H1 (cell line): Measurements from ENCODE around the gene GREM2. TPM values are rescaled to one million over a fixed set of nuclear protein-coding genes. Genes with fewer than 3 reads are reported as not detected.

Experiments
- CTCF ChIA-PET: fragments of 300-600 bp; sonication (Branson Sonifier 250); formaldehyde crosslinking; loops from one replicate; lab custom pipeline; 2021; ENCODE audit not compliant: partially characterized antibody; lab: Charles Lee
- POLR2A ChIA-PET: fragments of 300-600 bp; sonication (Branson Sonifier 250); formaldehyde crosslinking; loops from one replicate; lab custom pipeline; 2021; ENCODE audit warnings: inconsistent platforms; ENCODE audit not compliant: partially characterized antibody; lab: Charles Lee
- DNase-seq, 2 experiments: peaks; one replicate each; pipeline versions ENCODE4 v3.0.0 to v3.0.0-alpha.2; 2010 to 2022; ENCODE audit warnings: low spot score in 2 of 2, low read depth in 1 of 2, mixed read lengths in 1 of 2
- FAIRE-seq: peaks from 2 replicates; lab custom pipeline; 2011; peaks lifted over from hg19 to GRCh38; lab: Jason Lieb, UNC
- H2AFZ ChIP-seq: 2 replicates; pipeline ENCODE4 v1.8.1; 2012; ENCODE audit warnings: low read length, inconsistent platforms
- H2AK5ac ChIP-seq: 2 replicates; pipeline ENCODE4 v1.6.1; 2013; ENCODE audit warnings: low read depth, low read length
- H2BK120ac ChIP-seq: replicated peaks from 2 replicates; pipeline ENCODE3; 2013; ENCODE audit warnings: low read depth, low read length, inconsistent platforms
- H2BK12ac ChIP-seq: 2 replicates; pipeline ENCODE4 v1.6.1; 2013; ENCODE audit warnings: low read depth, low read length
- H2BK15ac ChIP-seq: 2 replicates; pipeline ENCODE4 v1.6.1; 2013; ENCODE audit warnings: low read length
- H2BK20ac ChIP-seq: 2 replicates; pipeline ENCODE4 v1.6.1; 2013; ENCODE audit warnings: low read length
- H2BK5ac ChIP-seq: 2 replicates; pipeline ENCODE4 v1.6.1; 2013; ENCODE audit warnings: low read depth, low read length
- H3K14ac ChIP-seq: 2 replicates; pipeline ENCODE4 v1.6.1; 2013; ENCODE audit warnings: inconsistent platforms; ENCODE audit not compliant: insufficient read length
- H3K18ac ChIP-seq: 2 replicates; pipeline ENCODE4 v1.6.1; 2013; ENCODE audit warnings: low read length; ENCODE audit errors: extremely low read depth
- H3K23ac ChIP-seq: 2 replicates; pipeline ENCODE4 v1.6.1; 2013; ENCODE audit warnings: inconsistent platforms; ENCODE audit not compliant: insufficient read length
- H3K23me2 ChIP-seq: 2 replicates; pipeline ENCODE4 v1.6.1; 2013; ENCODE audit warnings: low read depth, low read length
- H3K27ac ChIP-seq: 2 replicates; pipeline ENCODE4 v1.6.1; 2011; ENCODE audit warnings: low read depth, low read length, inconsistent platforms
- H3K27me3 ChIP-seq, 4 experiments: replicated peaks in 1 of 4; 1 replicate in 1 of 4; 2 replicates in 3 of 4; pipeline versions ENCODE4 v1.6.1 to v1.8.1; 2011 to 2013; ENCODE audit warnings: low read length in 3 of 4, mild to moderate bottlenecking in 3 of 4, inconsistent platforms in 2 of 4, mixed read lengths in 2 of 4, moderate library complexity in 1 of 4; ENCODE audit not compliant: control insufficient read depth in 3 of 4, insufficient read depth in 3 of 4; ENCODE audit errors: extremely low read depth in 1 of 4
- H3K36me3 ChIP-seq, 4 experiments: 2 replicates each; pipeline versions ENCODE4 v1.6.1 to v1.8.1; 2011 to 2013; ENCODE audit warnings: mild to moderate bottlenecking in 4 of 4, low read length in 3 of 4, moderate library complexity in 2 of 4, control low read depth in 1 of 4, inconsistent platforms in 1 of 4; ENCODE audit not compliant: insufficient read depth in 4 of 4, control insufficient read depth in 2 of 4
- H3K4ac ChIP-seq: replicated peaks from 2 replicates; pipeline ENCODE3; 2013; ENCODE audit warnings: low read length, low read depth, mixed read lengths, inconsistent platforms; ENCODE audit not compliant: insufficient read length
- H3K4me1 ChIP-seq, 4 experiments: replicated peaks in 1 of 4; 1 replicate in 1 of 4; 2 replicates in 3 of 4; pipeline versions ENCODE4 v1.6.1 to v1.8.1; 2011 to 2013; ENCODE audit warnings: low read length in 3 of 4, inconsistent platforms in 2 of 4, mixed read lengths in 1 of 4; ENCODE audit not compliant: insufficient read depth in 4 of 4, control insufficient read depth in 3 of 4
- H3K4me2 ChIP-seq, 2 experiments: 2 replicates each; pipeline versions ENCODE4 v1.6.1 to v1.8.1; 2011 to 2013; ENCODE audit warnings: low read depth in 2 of 2, low read length in 2 of 2, control low read depth in 1 of 2, inconsistent platforms in 1 of 2, mild to moderate bottlenecking in 1 of 2; ENCODE audit not compliant: insufficient read depth in 1 of 2
- H3K4me3 ChIP-seq, 4 experiments: fragments of 200-600, 300-600 bp in 1 of 4; sonication (generic), shearing (Covaris generic), sonication (Bioruptor Twin) in 1 of 4; 2 replicates each; pipeline versions ENCODE4 v1.5.1 to v1.8.1; 2011 to 2016; ENCODE audit warnings: low read length in 4 of 4, low read depth in 3 of 4, control low read depth in 2 of 4, inconsistent platforms in 2 of 4, mild to moderate bottlenecking in 2 of 4, mixed read lengths in 1 of 4, moderate library complexity in 1 of 4; ENCODE audit not compliant: insufficient read depth in 2 of 4; ENCODE audit errors: extremely low read depth in 1 of 4
- H3K56ac ChIP-seq: replicated peaks from 2 replicates; pipeline ENCODE3; 2013; ENCODE audit warnings: low read depth, mild to moderate bottlenecking, mixed read lengths, low read length, inconsistent platforms; ENCODE audit not compliant: insufficient read length
- H3K79me1 ChIP-seq: 2 replicates; pipeline ENCODE4 v1.6.1; 2013; ENCODE audit warnings: low read depth, low read length, control low read depth
- H3K79me2 ChIP-seq, 2 experiments: 2 replicates each; pipeline versions ENCODE4 v1.6.1 to v1.8.1; 2012 to 2013; ENCODE audit warnings: low read length in 2 of 2, mild to moderate bottlenecking in 2 of 2, inconsistent platforms in 1 of 2; ENCODE audit not compliant: insufficient read depth in 2 of 2, control insufficient read depth in 1 of 2
- H3K9ac ChIP-seq, 4 experiments: replicated peaks in 1 of 4; 1 replicate in 1 of 4; 2 replicates in 3 of 4; pipeline versions ENCODE4 v1.6.1 to v1.8.1; 2011 to 2013; ENCODE audit warnings: low read depth in 3 of 4, low read length in 3 of 4, control low read depth in 2 of 4, mild to moderate bottlenecking in 2 of 4, moderate library complexity in 2 of 4, inconsistent platforms in 1 of 4; ENCODE audit errors: extremely low read depth in 1 of 4
- H3K9me3 ChIP-seq, 2 experiments: 2 replicates each; pipeline versions ENCODE4 v1.6.1 to v1.8.1; 2012 to 2013; ENCODE audit warnings: mild to moderate bottlenecking in 2 of 2, moderate library complexity in 2 of 2, control low read depth in 1 of 2, inconsistent platforms in 1 of 2, low read depth in 1 of 2, low read length in 1 of 2, mixed read lengths in 1 of 2; ENCODE audit not compliant: insufficient read depth in 2 of 2
- H4K20me1 ChIP-seq, 2 experiments: replicated peaks in 1 of 2; 2 replicates each; pipeline versions ENCODE3 to v1.8.1; 2011 to 2013; ENCODE audit warnings: inconsistent platforms in 2 of 2, low read length in 2 of 2, mild to moderate bottlenecking in 1 of 2; ENCODE audit not compliant: insufficient read depth in 2 of 2, control insufficient read depth in 1 of 2
- H4K5ac ChIP-seq: 2 replicates; pipeline ENCODE4 v1.6.1; 2013; ENCODE audit warnings: low read length, low read depth, mixed read lengths, inconsistent platforms; ENCODE audit not compliant: insufficient read length
- H4K8ac ChIP-seq: 2 replicates; pipeline ENCODE4 v1.8.0; 2013; ENCODE audit warnings: mild to moderate bottlenecking, moderate library complexity, low read length, inconsistent platforms; ENCODE audit not compliant: insufficient read depth; ENCODE audit errors: extremely low read depth
- H4K91ac ChIP-seq: replicated peaks from 2 replicates; pipeline ENCODE3; 2013; ENCODE audit warnings: low read length, mixed read lengths, inconsistent platforms; ENCODE audit not compliant: insufficient read length
- CTCF ChIP-seq, 3 experiments: IDR thresholded peaks; 1 replicate in 2 of 3; 2 replicates in 1 of 3; pipeline versions ENCODE4 v1.5.1 to v1.6.1; 2011; ENCODE audit warnings: low read length in 3 of 3, mild to moderate bottlenecking in 3 of 3, inconsistent platforms in 2 of 3, low read depth in 1 of 3, moderate library complexity in 1 of 3; ENCODE audit not compliant: insufficient read depth in 1 of 3; ENCODE audit errors: control extremely low read depth in 1 of 3
- HDAC6 ChIP-seq: IDR thresholded peaks from one replicate; pipeline ENCODE4 v1.7.1; 2012; ENCODE audit warnings: low read depth, mild to moderate bottlenecking, inconsistent platforms, low read length, moderate library complexity
- JUND ChIP-seq: IDR thresholded peaks from 2 replicates; pipeline ENCODE4 v1.6.1; 2011; ENCODE audit warnings: mild to moderate bottlenecking, improper control_type of control experiment, low read length
- RAD21 ChIP-seq, 2 experiments: IDR thresholded peaks in 1 of 2; conservative IDR thresholded peaks in 1 of 2; 2 replicates each; pipeline ENCODE4 v1.6.1; 2011; ENCODE audit warnings: low read depth in 2 of 2, low read length in 2 of 2, improper control_type of control experiment in 1 of 2, inconsistent platforms in 1 of 2, mild to moderate bottlenecking in 1 of 2, moderate library complexity in 1 of 2
- WGBS, 2 experiments: shearing (Covaris generic) in 1 of 2; methylation state at CpG; one replicate each; pipeline versions ENCODE4 v1.1.6 to v1.1.7; 2013 to 2015; ENCODE audit warnings: low lambda C conversion rate in 2 of 2, mixed read lengths in 2 of 2, inconsistent platforms in 1 of 2, low coverage in 1 of 2, missing lambda C conversion rate in 1 of 2; ENCODE audit not compliant: insufficient replicate concordance in 2 of 2, insufficient coverage in 1 of 2, insufficient read length in 1 of 2; ENCODE audit errors: extremely low coverage in 1 of 2, missing lambda C conversion rate in 1 of 2; 5-methylcytosine and 5-hydroxymethylcytosine counted together
- polyA plus RNA-seq, 7 experiments: library from polyadenylated mRNA; depleted of rRNA in 3 of 7; stranded (reverse) in 5 of 7; unstranded in 2 of 7; fragments of >200 nt in 5 of 7; fragments of 200-250 nt in 2 of 7; gene quantifications; 1 replicate in 5 of 7; 2 replicates in 1 of 7; 4 replicates in 1 of 7; pipeline versions ENCODE4 v1.2.1 to v1.2.3, GENCODE V29; 2011 to 2013; ENCODE audit warnings: missing spikeins in 2 of 7, mixed read lengths in 2 of 7
- total RNA-seq: library from RNA; stranded (reverse); fragmentation: NEBNext Ultra II Directional; extraction: Animal tissue kit (Norgen Biotek cat#: 25700); gene quantifications from 2 replicates; pipeline ENCODE4 v1.2.1, GENCODE V29; 2021

The GREM2 gene
- total and polyA plus RNA-seq, 2 of the 8 experiments (the other 6 are each of a cell fraction or from before 2014, with no cell fraction given): 0.05 TPM; not detected in 1

GRCh38 chr1:240455228-240455821, 156.6 kb downstream of the GREM2 start:
- no peak overlapping the region for H2BK12ac ChIP-seq
- no peak overlapping the region for H3K18ac ChIP-seq
- H3K4ac ChIP-seq: no peak overlapping the region
- no peak overlapping the region for H3K14ac ChIP-seq
- no peaks in the 10 kb centered on the region for H3K79me2 ChIP-seq
- no peaks in the 10 kb centered on the region for H3K79me1 ChIP-seq
- no peak for DNase-seq
- no peak overlapping the region for H2BK20ac ChIP-seq
- H3K4me3 ChIP-seq: no peak overlapping the region
- no peaks in the 10 kb centered on the region for H3K23me2 ChIP-seq
- ChIA-PET CTCF (interaction anchor here (0.7 to 6.6 kb wide), 43 partner anchors 9 to 492 kb away, joined by 3 to 43 read pairs (median 4); no protein-coding TSS in a partner anchor), POLR2A (no interaction called here)
- H2BK5ac ChIP-seq: no peak overlapping the region
- H4K91ac ChIP-seq: no peak overlapping the region
- no peak overlapping the region for H2AFZ ChIP-seq
- H3K9me3 ChIP-seq: no peaks in the 10 kb centered on the region
- no peaks in the 10 kb centered on the region for H3K27me3 ChIP-seq
- no peak overlapping the region for H3K56ac ChIP-seq
- TF ChIP-seq JUND (no peak), CTCF (IDR thresholded peaks at IDR 0.05; ENCODE audit: control extremely low read depth in 1 of 3, insufficient read depth in 1 of 3, low read depth in 1 of 3, low read length in 3 of 3) (peak in 2 of 3 experiments; percentile 69 to 71; a peak in 3 of 4 replicates), HDAC6 (no peak), RAD21 (IDR thresholded peaks at IDR 0.05 in 1 of 2, conservative IDR thresholded peaks at IDR 0.05 in 1 of 2; ENCODE audit: low read depth in 2 of 2, low read length in 2 of 2) (peak; percentile 77 to 79)
- no peak overlapping the region for H4K5ac ChIP-seq
- 68% methylated on average over 7 of the region's 7 CpGs; no CpG with 5 or more reads in 1 of the 2 experiments for WGBS, 2 experiments
- FAIRE-seq: no peak
- no peak overlapping the region for H4K8ac ChIP-seq
- no peaks in the 10 kb centered on the region for H4K20me1 ChIP-seq
- no peaks in the 10 kb centered on the region for H3K4me1 ChIP-seq
- no peak overlapping the region for H2BK120ac ChIP-seq
- H3K27ac ChIP-seq: no peak overlapping the region
- H3K9ac ChIP-seq: no peak overlapping the region
- no peaks in the 10 kb centered on the region for H3K36me3 ChIP-seq
- H2BK15ac ChIP-seq: no peak overlapping the region
- H3K23ac ChIP-seq: no peak overlapping the region
- no peak overlapping the region for H2AK5ac ChIP-seq
- no peak overlapping the region for H3K4me2 ChIP-seq
